Bronchial epithelial cell (primary cell): ENCODE results near the gene MFGE8. TPM values are rescaled to one million over a fixed set of nuclear protein-coding genes. Genes with fewer than 3 reads are reported as not detected.
A peak's percentile ranks its signal among the peaks of the same experiment; 100 is the strongest.

Experiments used
- DNase-seq: peaks from one replicate; pipeline ENCODE4 v3.0.0-alpha.2; 2010; ENCODE audit warnings: low read depth
- FAIRE-seq: peaks from 2 replicates; lab custom pipeline; 2011; peaks lifted over from hg19 to GRCh38; lab: Jason Lieb, UNC
- H3K27me3 ChIP-seq: 2 replicates; pipeline ENCODE4 v1.5.1; 2011; ENCODE audit warnings: low read length; ENCODE audit not compliant: control insufficient read depth, insufficient read depth
- H3K36me3 ChIP-seq: 2 replicates; pipeline ENCODE4 v1.5.1; 2011; ENCODE audit warnings: low read length; ENCODE audit not compliant: control insufficient read depth, insufficient read depth
- H3K4me3 ChIP-seq: 2 replicates; pipeline ENCODE4 v1.5.1; 2011; ENCODE audit warnings: mild to moderate bottlenecking, low read depth, low read length, control low read depth
- CTCF ChIP-seq: IDR thresholded peaks from 2 replicates; pipeline ENCODE4 v1.5.1; 2011; ENCODE audit warnings: mild to moderate bottlenecking, moderate library complexity, low read length, control low read depth, inconsistent platforms; ENCODE audit not compliant: insufficient read depth, severe bottlenecking
- total RNA-seq: library from RNA; depleted of rRNA; stranded (reverse); fragments of >200 nt; gene quantifications from 2 replicates; pipeline ENCODE4 v1.2.1, GENCODE V29; 2014

MFGE8 gene
- total RNA-seq, 1 donor from 2014 or later = 24.0 TPM

DNA sequence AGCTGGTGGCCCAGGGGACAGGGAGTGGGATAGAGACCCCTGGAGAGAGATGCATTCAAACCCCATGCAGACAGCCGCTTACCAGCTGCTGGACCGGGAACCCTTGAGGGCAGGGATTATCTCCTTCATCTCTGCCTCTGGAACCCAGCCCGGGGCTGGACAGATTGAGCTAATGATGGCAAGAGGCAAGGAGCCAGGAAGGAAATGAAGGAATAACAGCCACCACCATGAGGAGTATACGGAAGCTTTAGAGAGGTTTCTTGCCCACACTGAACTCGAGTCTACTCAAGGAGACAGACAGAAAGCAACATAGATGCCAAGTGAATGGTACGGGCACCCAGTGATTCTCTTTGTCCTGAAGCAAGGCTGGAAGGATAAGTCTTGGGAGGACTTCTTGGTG lies 41.1 kb downstream of the MFGE8 start:
- no peak for FAIRE-seq
- peaks cover 5% of the 10 kb centered on the region for H3K27me3 ChIP-seq
- H3K36me3 ChIP-seq = no peaks in the 10 kb centered on the region
- no peak for DNase-seq
- no peak for TF ChIP-seq CTCF
- no peak overlapping the region for H3K4me3 ChIP-seq

DNA sequence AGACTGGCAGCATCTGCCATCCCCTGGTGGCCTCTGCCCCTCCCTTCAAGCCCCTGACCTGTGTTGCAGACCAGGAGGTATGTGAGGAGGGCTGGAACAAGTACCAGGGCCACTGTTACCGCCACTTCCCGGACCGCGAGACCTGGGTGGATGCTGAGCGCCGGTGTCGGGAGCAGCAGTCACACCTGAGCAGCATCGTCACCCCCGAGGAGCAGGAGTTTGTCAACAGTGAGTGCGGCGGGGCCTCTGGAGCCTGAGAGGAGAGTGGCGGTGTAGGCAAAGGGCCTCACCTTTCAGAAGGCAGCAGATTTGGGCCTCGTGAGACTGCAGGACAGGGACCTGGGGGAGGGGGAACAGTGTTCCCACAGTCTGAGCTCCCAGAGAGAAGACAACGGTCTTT lies 41.9 kb downstream of the MFGE8 start:
- DNase-seq (no peak), FAIRE-seq (no peak)
- Histone ChIP-seq H3K27me3 (peaks cover 5% of the 10 kb centered on the region), H3K4me3 (no peak overlapping the region), H3K36me3 (no peaks in the 10 kb centered on the region)
- TF ChIP-seq CTCF = no peak

- FAIRE-seq (no peak), DNase-seq (no peak)
- TF ChIP-seq CTCF = no peak
- Histone ChIP-seq H3K36me3 (no peaks in the 10 kb centered on the region), H3K27me3 (no peaks in the 10 kb centered on the region), H3K4me3 (no peak overlapping the region)
These were observed 46.8 kb downstream of the MFGE8 start for GRCh38 chr15:88866295-88866881.

- DNase-seq = peak; percentile 47
These were observed 47.6 kb downstream of the MFGE8 start for GRCh38 chr15:88865498-88866099.

DNA sequence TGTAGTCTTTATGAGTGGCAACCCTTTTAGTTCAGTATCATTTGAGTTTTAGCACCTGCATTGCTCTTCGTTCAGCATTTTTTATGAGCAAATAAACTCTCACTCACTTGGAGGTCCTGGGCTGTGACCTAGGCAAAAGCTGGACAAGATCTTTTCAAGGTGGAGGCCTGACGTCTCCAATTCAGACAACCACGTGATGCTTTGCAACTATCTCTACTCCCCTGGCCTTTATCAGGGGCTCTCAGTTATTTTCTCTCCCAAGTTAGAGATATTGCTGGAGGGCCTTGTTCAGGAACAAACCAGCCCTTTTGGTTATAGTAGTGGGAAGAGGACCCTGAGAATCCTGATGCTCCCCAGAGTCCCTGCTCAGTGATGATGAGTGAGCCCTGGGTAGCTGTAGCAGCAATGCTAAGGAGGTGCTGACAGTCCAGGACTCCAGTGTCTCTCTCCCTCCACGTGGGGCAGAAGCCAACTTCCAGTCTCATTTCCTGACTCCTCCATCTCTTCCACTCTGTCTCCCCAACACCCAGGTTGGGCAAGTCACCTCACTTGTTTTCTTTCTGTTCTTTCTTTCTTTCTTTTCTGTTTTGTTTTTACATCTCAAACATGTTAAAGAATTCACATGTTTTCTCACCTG lies 48.2 kb downstream of the MFGE8 start:
- H3K27me3 ChIP-seq = no peaks in the 10 kb centered on the region
- no peak overlapping the region for H3K4me3 ChIP-seq
- DNase-seq = no peak
- no peak for TF ChIP-seq CTCF
- no peaks in the 10 kb centered on the region for H3K36me3 ChIP-seq
- no peak for FAIRE-seq

More at GRCh38 chr15:88865498-88866099, 47.6 kb downstream of the MFGE8 start:
- no peak for FAIRE-seq
- H3K27me3 ChIP-seq = no peaks in the 10 kb centered on the region
- H3K36me3 ChIP-seq = no peaks in the 10 kb centered on the region
- H3K4me3 ChIP-seq = no peak overlapping the region
- no peak for TF ChIP-seq CTCF

DNA sequence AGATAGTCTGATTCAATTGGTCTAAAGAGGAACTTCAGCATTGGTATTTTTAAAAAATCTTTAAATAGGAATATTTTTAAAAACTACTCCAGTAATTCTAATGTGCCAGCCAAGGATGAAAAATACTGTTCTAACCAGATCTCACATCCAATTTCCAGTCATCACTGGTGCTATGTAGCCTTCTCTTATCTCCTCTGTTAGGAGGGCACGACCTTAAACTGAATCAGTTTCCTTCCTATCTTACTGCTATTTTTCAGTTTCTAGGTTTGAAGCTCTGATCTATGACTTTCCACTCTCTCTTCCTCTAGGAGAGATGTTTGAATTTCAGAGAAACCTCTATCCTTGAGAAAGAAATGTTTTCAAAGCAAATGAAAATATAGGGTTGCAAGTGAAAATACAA lies 49.8 kb downstream of the MFGE8 start:
- Histone ChIP-seq H3K27me3 (no peaks in the 10 kb centered on the region), H3K4me3 (no peak overlapping the region), H3K36me3 (no peaks in the 10 kb centered on the region)
- no peak for DNase-seq
- no peak for TF ChIP-seq CTCF
- FAIRE-seq = no peak
